SW 1271 (cell line): ENCODE results near the gene DTWD1.
A peak's percentile ranks its signal among the peaks of the same experiment; 100 is the strongest.
"Not testable (repeated sequence)": the region's sequence is repeated elsewhere in the genome, so short reads cannot be mapped to it uniquely, and the experiment has no call there.

ENCODE experiments used
- DNase-seq, 2 experiments: peaks; one replicate each; lab custom pipeline; 2025; lab: John Stamatoyannopoulos, UW

DTWD1 gene

GRCh38 chr15:49645941-49646340 is 25.1 kb downstream of the DTWD1 start:
- no peak for DNase-seq

DNA sequence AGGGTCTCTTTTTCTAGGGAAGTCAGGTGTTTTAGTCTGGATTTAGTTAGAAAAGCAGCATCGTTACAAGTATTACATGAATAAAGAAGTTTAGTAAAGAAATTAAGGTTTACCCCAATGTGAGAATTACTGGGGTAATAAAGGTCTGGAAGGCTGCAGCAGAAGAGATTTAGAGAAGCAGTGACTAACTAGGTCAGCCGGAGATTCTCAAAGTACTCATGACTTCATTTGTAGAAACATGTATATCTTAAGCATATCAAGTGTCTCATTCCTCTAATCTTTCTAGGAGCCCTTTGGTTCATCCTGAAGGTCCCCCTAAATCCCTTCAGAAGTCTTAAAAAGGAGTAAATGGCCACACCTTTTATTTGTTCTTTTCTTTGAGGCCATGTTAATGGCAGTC is 26.0 kb downstream of the DTWD1 start:
- DNase-seq = no peak

DNA sequence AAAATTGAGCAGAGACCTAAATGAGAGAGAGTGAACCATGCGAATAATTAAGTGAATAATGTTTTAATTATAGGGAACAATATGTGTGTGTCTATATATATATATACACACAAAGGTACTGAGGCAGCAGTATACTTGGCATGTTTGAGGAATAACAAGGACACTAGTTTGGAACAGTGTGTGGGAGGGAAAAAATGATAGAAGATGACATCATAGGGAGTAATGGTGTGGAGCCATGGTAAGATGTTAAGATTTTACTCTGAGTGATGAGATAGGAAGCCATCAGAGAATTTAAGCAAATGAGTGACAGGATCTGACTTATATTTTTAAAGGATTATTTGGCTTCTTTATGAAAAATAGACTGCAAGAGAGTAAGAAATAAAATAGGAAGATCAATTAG is 29.1 kb downstream of the DTWD1 start:
- no peak for DNase-seq

DNA sequence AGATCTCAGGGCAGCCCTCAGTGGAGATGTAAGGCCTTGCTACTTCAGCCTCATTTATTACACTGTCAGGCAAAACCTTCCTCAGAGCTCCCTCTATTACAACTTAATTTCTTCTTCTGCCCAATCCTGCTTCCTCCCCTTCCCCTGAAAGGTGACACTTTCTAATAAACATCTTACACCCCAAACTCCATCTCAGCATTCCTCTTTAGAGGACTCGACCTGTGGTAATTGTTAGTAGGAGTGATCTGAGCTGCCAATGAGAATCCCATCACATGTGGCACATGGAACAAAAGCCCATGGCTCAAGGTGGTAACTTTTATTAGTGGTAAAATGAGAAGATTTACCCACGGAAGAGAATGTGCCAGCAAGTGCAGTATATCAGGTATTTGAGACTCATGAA is 29.8 kb downstream of the DTWD1 start:
- no peak for DNase-seq

GRCh38 chr15:49652922-49653321 is 32.1 kb downstream of the DTWD1 start:
- DNase-seq = no peak

- DNase-seq = no peak
Observed at GRCh38 chr15:49656734-49657133, 35.9 kb downstream of the DTWD1 start.

GRCh38 chr15:49664716-49665115 is 43.9 kb downstream of the DTWD1 start:
- no peak for DNase-seq

- DNase-seq = not testable (repeated sequence)
Observed at GRCh38 chr15:49666486-49666885, 45.6 kb downstream of the DTWD1 start.

DNA sequence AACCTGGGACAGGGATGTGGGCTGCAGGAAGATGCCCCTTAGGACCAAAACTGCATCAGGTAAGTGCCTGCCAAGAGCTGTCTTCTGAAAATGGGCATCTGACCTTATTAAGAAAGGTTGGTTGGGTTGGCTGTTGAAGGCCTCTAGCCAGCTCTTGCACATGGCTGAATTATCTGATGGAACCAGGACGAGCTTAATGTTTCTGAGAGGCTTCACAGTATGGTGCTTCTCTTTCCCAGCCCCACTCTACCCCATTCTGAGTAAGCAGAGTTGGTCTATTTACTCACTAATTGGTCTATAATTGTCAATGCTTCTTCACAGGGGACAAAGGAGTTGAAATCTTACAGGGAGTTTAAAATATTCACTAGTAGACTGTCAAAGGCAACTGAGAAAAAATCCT is 48.4 kb downstream of the DTWD1 start:
- no peak for DNase-seq

- DNase-seq = no peak
Observed at GRCh38 chr15:49673861-49674260, 53.0 kb downstream of the DTWD1 start.

GRCh38 chr15:49674370-49674769 is 53.5 kb downstream of the DTWD1 start:
- no peak for DNase-seq

DNA sequence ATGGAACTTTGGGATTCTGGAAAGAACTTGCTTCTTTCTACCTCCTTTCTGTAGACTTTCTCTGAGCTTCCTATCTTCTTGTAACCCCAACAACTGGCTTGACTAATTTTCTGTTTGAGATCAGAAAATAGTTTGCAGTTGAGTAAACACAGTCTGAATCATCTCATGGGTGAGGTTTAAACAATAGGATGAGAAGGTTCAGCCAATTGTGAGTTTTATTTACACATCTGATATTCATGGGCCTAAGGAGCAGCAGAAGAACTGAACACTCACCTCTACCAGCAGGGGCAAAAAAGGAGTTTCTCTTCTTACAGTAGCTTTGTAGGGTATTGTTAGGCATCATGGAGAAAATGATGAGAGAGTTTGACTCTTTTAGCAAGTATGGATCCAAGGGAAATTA is 54.2 kb downstream of the DTWD1 start:
- peak in 1 of 2 experiments; percentile 1 for DNase-seq

- no peak for DNase-seq
Observed at GRCh38 chr15:49678655-49679054, 57.8 kb downstream of the DTWD1 start.

DNA sequence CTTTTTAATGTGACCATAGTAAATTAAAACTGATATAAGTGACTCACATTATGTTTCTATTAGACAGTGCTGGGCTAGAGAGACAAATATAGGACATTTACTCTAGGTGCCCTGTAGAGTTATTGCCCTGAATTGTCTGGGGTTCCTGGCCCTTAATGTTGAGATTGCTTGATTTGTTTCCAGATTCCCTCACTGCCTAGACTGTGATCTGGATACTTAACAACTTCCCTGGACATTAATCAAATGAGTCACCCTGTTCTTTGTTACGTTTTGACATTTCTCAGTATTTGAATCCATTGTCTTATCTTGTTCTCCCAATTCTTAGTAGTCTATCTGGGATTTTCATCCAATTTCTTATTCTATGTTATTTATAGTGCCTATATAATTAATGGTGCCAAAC is 65.8 kb downstream of the DTWD1 start:
- no peak for DNase-seq

DNA sequence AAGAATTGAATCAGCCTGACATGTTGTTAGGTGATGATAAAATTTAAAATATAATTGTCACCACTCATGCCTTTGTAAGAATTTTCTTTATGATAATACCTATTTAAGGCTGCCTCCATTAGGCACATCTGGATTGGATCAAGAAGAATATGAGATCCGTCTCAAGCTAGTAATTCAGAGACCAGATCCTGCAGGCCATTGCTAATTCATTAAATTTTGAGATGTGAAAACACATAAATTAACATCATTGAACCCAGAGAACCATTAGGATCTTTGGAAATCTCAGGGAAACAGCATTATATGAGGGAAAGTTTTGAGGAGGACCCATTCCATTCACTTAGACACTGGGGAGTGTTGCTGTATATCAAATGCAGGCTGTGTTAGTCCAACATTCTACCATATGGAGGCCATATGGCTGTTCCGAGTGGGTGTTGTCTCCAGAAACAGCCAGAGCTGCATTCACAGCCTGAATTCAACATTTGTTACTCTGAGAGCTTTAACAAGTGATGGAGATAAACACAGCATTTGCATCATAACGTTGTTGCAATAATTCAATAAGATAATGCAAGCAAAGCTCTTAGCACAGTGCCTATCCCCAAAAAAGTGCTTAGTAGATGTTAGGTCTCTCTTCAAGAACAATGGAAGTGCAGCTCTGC is 67.4 kb downstream of the DTWD1 start:
- no peak for DNase-seq

DNA sequence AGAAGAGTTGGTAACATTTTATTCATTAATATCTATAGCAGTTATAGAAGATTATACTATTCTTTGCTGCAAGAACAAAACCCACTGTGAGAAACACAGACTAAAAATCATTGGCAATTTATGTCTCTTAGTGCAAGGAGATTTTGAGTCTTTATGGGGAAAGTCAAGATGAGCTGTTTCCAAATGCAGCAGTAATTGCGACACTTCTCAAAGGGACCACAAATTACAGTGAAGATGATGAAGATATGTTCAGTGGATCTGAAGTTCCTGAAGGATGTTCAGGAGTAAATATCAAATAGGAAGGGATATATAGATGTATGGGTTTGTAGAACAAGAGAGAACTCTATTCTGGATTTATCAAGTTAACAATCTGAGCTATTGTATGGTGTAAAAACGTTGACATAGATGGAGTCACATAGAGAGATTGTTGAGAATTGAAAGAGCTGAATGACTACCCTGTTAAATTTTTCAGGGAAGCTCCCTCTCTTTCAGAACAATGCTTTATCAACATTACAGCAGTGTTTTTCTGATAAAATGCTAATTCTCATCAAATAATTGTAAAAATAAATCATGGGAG is 71.8 kb downstream of the DTWD1 start:
- DNase-seq = no peak

DNA sequence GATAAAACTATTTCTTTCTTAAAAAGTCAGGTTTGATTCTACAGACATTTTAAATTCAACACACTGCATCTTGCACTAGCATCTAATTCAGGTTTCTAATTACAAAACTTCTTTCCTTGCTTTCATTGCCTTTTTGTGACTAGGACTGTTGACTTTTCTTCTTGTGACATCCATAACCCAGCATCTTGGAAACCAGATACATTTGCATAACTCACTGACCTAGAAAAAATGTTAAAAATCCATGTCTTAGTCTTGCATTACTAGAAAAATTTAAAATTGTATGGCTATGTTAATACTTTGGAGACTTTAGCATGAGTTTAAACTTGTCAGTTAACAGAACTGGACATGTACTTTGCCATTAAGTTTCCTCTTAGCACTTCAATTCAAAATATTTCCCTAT is 72.7 kb downstream of the DTWD1 start:
- DNase-seq = no peak

- no peak for DNase-seq
Observed at GRCh38 chr15:49696433-49696832, 75.6 kb downstream of the DTWD1 start.

DNA sequence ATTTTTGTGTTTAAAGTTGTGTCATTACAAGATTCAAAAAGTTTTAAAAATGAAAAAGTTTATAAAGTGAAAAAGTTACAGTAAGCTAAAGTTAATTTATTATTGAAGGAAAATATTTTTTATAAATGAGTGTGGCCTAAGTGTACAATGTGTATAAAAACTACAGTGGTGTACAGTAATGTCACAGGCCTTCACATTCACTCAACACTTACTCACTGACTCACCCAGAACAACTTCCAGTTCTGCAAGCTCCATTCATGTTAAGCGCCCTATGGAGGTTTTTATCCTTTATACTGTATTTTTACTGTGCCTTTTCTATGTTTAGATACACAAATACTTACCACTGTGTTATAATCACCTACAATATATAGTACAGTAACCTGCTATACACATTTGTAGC is 76.3 kb downstream of the DTWD1 start:
- DNase-seq = no peak

DNA sequence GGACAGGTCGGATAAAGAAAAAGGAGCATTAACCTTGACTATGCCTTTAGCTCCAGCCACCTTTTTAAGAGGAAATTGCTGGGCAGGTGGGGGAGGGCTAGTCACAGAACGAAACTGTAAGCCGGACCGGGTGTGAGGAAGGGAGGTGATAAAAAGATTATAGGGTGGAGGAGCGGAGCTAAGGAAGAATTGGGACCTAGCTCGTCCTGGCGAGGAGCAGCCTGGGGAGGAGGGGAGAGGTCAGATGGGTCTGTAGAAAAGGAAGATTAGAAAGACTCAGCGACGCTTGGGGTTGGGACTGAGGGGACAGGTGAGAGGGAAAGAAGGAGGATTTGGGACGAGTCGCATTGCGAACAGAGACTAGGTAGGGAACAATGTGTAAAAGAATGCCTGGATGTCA is 82.1 kb downstream of the DTWD1 start:
- DNase-seq = not testable (repeated sequence)
